GM18517 (cell line): ENCODE data around the gene GDF2.

ENCODE experiments used
- ATAC-seq: cut with Tn5 transposase; IDR thresholded peaks from one replicate; pipeline ENCODE4 v1.9.1; 2021; ENCODE audit warnings: mild to moderate bottlenecking, moderate library complexity; ENCODE audit not compliant: unreplicated experiment

GDF2 gene

DNA sequence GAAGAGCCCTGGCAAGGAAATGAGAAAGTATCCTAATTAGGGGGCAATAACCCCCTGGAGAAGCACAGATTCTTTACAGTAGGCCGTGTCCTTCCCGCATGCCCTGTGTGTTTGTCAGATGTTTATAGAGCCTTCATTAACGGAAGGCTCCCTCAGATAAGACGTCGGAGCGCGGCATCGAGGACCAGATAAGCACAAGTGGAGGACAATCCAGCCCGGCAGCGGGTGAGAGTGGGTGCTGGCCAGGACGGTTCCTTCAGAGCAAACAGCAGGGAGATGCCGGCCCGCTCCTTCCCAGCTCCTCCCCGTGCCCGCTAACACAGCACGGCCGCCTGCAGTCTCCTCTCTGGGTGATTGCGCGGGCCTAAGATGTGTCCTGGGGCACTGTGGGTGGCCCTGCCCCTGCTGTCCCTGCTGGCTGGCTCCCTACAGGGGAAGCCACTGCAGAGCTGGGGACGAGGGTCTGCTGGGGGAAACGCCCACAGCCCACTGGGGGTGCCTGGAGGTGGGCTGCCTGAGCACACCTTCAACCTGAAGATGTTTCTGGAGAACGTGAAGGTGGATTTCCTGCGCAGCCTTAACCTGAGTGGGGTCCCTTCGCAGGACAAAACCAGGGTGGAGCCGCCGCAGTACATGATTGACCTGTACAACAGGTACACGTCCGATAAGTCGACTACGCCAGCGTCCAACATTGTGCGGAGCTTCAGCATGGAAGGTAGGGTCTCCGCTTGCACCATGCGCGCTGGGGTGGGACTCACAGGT, at the start of gene GDF2:
TSS of gene GDF2 (plus strand) at position 155 of the 762 bp plus-strand sequence. CDS start at position 370, 215 bp downstream.
- no peak for ATAC-seq

DNA sequence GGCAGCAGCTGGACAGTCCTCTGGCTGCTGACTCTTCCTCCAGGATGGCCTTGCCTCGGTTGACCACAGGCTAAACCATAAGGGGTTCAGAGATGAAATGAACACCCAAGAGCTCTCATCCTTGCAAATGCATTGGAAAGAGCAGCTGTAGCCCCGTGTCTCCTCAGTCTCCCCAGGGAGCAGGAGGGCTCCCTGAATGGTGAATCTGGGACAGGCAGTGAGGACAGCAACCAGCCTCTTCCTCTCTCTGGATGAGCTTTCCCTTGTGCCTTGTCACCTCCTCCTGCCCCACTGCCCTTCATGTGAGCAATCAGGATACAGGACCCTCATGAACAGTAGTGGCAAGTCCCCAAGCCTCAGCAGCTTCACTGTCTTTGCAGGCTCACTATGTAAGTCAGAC, 46.2 kb upstream of the GDF2 start:
- no peak for ATAC-seq

DNA sequence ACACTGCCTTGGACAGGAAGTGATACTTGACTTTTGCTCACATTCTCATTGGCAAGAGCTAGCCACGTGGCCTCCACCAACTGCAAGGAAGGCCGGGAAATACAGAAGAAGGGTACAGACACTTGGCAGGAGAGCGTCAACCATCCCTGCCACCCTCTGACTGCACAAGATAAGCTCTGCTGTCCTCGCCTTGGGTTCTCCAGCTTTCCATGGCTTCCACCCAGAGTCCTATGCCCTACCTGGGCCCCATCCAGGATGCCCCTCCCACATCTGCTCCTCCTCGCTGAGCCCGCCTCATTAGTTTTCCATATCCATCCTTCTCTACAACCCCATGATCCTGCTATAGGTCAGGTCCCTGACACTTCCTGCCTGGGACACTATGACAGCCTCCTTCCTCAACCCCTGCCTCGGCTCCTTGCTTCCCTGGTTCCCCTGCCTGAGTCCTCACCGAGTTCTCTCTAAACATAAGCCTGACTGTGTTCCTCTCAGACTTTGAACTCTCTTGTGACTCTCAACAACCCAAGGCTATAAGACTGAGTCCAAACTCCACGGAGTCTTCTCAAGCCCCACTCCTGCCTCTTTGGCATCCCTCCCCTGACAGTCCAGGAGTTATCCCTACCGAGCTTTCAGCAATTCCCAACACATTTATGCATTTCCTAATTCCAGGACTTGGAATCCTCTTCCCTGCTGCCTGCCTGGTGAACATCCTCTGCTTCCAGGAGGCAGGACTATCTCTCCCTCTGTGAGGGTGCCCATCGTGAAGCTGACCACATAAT, 45.5 kb upstream of the GDF2 start:
- ATAC-seq, result no peak

DNA sequence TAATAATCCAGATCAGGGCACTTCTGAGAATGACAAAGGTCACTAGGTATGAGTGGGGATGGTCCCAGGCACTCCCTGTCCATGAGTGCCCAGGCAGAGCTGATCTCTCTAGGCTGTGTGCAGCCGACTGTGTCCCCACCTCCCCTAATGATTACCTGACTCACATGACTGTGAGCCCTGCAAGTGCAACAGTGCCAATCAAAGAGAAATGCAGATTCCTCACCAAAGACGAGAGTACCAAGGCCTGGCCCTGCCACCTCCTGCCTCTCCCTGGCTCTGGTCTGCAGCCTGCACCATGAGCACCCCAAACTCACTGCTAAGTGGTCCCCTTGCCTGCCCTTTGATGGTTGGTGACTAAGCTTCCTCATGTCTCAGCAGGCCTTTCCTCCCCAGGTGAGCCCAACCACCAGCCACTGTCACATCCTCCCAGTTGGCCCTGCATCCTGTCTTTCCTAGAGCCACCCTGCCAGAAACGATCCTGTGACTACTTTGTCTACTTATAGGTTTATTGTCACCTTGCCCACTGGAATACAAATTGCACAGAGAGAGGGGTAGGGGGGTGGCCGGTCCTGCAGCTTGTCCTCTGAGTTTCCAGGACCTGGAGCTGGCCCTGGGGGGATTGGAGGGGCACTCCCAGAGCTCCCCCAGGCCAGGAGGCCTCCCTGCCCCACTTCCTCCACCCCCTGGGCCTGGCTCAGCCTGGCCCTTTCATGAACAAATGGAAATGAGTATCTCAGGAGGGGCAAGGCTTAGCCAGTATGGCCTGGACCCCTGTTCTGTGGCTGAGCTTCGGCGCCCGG, 44.7 kb upstream of the GDF2 start:
- ATAC-seq, result no peak

DNA sequence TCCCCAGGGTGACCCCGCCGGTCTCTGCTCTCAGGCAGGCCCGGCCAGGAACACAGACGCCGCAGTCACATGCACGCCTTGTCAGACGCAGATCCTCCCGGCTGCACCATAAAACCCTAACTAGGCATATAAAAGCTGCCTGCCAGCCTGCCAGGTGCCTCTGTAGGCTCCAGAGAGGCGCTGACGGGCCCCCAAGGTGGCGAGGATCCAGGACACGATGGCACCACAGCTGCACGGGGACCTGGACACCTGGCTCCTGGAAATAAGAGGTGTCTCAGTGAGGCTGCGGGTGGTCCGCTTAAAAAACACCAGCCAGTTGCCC, 44.1 kb upstream of the GDF2 start:
- no peak for ATAC-seq

DNA sequence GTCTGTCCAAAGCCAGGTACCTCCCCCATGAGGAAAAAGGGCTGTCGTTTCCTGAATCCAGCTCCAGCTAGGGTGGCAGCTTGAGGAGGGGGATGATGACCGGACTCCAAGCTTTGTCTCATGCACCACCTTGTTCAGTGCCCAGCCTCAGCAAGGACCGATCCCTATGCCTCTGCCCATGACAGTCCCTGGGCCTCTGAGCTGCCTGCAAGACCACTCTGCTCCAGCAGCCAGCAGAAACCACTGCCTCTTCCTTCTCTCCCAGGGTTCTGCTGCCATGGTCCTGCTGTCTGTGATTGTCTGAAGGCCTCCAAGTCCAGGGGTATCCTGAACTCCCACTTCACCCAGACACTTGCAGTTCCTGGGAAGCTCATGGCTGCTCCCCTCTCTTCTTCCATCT, 43.5 kb upstream of the GDF2 start:
- no peak for ATAC-seq

DNA sequence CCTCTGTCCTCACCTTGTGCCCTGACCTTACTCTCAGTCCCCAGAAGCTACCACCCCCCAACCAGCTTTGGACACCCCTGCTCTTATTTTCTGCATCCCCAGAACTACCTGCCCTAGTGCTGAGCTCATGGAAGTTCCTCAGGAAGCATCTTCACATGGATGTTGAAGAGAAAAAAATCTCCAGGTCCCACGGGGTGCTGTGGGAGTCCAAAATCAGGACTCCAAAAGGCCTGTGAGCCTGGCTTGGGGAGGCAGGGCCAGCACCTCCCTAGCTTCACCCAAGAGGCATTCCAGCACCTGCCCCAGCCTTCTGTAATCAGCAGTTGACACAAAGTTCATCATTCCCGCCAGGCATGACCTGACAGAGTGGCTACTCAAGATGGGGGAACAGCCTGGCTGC, 43.0 kb upstream of the GDF2 start:
- no peak for ATAC-seq

DNA sequence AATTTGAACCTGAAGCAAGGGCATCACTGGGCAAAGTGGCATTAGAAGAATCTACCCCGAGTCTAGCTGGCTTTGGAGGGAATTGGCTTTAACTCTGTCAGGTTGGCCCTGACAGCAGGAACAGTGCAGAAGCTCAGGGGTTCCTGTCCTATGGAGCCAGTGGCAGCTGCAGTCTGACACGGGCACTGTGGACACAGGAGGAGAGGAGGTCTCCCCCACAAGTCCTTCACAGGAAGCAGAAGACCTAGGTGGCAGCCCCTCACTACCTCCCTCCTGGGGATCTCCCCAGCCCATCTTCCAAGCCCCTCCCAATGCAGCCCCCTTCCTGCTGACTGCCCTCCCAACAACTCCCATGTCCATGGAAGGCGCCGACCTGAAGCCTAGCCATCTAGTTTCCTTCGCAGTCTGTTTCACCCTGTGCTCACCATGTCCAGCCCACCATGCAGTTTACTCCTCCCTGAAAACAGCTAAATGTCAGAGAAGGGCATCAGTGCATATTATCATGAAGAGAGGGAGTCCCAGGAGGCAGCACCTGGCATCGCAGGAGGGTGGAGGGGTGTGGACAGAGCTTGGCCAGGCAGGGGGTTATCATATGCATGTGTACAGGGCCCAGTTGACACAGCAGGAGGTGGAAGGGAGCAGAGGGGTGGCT, 40.1 kb upstream of the GDF2 start:
- no peak for ATAC-seq

DNA sequence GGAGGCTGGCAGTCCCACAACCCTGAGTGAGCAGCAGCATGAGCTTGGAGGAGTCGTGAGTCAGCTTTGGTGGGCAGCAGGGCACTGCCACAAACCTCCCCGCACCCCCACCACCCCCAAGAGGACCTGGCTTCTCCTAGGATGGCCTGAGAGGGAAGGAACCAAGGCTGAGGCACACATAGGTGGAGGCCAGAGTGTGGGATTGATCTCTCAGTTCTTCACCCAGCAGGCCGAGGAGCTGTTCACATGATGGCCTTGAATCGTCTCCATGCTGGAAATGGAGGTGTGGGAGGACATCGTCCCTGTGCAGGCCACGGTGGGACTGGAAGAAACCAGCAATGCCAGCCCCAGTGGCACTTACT, 39.6 kb upstream of the GDF2 start:
- no peak for ATAC-seq

DNA sequence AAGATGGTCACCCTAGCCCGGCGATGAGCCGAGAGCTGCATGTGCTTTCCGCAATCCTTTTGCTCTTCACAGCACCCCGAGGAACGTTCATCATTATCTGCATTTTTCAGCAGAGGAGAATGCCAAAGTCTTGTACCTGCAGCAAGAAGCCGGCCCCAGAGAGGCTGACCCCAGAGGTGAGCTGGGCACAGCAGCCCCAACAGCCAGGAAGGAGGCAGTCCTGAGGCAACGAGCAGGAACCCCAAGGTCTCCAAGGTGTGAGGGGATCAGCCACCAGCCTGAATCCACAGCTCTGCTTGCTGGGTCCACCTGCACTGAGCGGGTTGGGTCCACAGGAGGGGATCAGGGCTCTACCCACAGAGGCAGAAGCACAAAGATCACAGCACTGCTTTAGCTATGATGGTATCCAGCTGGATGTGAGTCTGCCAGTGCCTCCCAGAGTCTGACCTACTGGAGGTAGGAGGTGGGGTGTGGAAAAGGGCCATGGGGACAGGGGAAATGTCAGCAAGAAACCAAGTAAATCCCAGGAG, 39.1 kb upstream of the GDF2 start:
- ATAC-seq, result no peak

DNA sequence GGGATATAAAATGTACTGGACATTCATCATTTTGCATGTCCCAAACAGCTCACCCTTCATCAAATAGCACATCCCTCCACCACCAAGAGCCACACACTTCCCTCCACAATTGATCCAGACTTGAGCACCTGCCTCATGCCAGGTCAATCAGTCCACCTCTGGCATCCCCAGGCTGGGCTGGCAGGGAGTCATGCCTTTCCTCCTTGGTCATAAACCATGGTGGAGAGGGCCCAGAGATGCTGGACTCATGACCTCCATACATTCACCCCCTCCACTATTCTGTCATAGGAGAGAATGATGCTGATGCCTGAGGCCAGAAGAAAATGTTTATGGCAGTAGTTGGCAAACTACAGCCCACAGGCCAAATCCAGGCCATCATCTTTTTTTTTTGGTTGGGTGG, 38.4 kb upstream of the GDF2 start:
- ATAC-seq, result no peak

DNA sequence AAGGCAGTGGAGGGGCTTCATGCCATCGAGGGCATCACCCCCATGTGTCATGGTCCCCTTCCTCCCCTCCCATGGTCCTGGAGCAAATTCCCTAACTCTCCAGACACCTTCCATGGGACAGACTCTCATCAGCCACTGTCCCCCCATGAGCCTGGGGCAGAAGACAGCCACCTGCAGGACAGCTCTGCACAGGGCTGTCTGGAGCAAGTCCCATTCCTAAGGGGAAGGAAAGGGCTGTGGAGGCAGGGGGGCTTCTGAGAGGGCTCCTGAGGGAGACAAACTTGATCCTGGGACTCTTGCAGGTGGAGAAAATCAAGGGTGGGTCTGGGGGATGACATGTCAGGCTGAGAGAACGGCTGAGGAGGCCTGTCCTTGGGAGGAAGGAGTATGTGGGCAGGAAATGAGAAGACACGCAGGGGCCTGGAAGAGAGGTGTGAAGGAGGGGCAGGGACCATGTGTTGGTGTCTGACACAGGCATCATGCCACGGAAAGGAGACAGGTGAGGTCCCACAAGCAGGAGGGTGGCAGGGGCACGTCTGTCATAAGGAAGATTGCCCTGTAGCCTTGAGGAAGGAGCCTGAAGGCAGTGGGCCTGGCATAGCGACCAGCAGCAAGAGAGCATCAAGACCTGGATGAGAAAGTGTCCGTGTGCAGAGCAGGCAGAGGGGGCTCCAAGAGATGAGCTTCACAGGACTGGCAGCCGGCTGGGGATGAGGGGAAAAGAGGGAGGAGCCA, 36.7 kb upstream of the GDF2 start:
- no peak for ATAC-seq

DNA sequence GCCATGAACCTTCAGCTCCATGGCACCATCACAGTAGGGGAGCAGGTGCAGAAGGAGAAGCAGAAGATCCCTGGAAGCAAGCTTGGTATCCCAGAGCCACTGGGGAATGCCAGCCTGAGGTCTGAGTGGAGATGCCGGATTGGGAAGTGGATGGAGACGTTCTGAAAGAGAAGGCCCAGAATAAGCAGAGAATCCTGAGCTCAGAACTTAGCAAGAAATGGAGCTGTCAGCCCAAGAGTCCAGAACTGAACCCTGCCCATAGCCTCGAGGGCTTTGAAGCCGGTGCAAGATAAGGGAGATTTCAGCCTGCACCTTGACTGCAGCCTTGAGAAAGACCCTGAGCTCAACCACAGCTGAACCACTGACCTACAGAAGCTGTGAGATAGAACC, 36.1 kb upstream of the GDF2 start:
- no peak for ATAC-seq

DNA sequence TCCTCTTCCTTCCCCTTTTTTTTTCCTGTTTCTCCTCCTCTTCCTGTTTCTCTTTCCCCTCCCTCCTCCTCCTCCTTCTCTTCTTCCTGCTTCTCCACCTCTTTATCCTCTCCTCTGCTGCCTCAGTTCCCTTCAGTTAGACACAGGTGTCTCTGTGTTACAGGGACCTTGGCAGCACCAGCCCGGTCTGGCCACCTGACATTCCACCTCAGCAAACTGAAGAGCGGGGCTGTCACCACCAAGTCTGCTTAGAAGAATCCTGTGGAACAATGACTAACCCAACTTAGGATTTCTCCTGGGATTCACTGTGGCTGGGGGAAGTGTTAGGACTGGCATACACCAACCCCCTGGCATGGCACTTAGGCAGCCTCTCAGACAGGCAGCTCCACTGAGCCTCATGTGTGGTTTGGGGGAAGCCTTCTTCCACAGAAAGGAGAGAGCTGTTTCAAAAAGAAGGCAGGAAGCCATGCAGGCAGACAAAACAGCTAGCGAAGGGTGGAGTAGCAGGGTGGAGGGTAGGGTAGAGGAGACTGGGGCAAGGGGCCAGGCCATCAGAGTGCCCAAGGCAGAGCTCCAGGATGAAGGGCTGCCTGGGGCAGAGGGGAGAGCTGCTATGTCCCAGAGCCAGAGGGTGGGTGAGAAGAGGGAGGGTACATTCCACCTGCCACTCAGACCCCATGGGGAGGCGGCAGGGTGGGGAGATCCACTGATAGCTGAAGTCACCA, 35.5 kb upstream of the GDF2 start:
- no peak for ATAC-seq

DNA sequence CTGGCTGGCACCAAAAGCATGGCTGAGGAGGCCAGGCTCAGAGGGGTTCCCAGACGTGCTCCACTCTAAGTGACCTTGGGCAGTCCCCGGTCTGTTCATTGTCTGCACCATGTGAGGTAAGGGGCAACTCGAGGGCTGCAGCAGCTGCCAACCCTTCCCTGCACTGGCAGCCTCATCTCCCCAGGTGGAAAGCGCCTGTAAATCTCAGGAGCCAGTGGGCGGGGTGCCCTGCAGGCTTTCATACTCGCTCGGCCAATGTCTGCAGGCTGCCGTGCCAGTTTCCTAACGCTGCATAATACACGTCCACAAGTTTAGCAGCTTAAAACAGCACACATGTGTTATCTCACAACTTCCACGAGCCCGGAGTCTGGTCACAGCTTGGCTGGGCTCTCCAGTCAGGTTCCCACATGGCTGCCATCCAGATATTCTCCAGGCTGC, 34.9 kb upstream of the GDF2 start:
- ATAC-seq, result no peak

DNA sequence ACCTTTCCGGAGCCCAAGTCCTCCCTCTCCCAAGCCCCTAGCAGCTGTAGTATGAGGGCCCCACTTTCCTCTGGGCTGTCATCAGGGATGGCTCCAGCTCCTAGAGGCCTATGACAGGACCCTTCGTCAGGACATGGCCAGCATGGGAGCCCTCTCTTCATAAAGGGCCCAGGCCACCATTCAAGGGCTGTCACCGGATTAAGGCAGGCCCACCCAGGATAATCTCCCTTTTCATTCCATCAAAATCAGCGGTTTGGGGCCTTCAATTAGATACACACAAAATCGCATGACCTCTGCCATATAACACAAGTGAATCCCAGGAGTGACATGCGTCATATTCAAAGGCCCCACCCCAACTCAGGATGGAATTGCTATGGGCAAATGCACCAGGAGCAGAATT, 34.4 kb upstream of the GDF2 start:
- no peak for ATAC-seq

DNA sequence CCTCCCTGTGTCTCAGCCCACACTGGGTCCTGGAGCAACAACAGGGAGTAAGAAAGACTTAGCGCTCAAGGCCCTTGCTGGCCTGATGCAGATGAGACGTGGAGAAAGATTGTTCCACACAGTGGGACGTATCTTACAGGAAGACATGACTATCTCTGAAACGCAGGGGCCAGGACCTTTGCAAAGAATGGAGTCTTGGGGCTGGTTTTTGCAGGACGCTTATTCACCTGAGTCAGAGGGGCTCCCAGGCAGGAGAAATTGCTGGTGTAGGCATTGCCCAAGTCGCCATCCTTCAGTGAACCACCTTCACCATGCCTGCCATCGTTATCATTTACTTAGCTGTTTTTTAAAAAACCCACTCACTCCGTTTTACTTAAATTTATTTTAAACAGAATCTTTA, 34.0 kb upstream of the GDF2 start:
- no peak for ATAC-seq

DNA sequence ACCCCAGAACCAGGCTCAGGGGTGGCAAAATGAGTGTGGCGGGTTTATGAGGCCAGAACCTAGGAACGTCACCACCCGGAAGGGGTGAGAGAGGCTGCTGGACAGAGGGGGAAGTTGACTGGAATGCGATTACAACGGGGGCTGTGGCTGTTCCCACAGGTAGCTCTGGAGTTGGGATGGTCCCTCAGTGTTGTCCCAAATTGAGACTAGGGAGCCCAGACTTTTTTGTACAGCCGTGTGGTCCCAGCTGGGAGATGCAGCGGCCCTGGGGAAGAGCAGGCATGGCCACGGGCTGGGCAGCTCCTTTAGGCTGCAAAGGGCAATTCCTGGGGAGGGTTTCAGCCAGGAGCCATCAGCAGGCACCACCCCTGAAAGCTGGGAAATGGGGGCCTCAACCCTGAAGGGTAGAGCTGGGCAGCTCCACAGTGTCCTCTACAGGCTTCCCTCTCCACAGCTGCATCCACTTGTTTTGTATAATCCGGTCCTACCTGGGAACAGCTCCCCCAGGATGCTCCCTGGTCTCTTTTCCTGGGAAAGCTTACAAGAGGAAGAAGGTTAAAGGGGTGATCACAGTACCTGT, 33.2 kb upstream of the GDF2 start:
- no peak for ATAC-seq

DNA sequence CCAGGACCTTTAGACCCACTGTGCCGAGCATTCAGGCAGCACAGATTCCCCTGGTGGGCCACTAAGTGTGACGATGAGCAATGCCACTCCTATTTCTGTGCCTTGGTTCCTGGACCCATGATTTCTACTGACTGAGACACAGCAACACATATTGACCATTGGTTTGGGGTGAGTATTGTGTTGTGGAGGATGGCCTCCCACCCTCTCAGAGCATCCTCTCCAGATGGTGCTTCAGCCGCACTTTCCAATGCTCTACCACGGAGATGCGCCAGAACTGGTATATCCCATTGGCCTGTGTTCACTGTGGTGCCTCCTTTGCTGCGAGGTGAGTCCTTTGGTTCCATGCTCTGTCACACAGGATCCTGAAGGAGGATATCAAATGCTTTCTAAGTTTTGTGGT, 32.3 kb upstream of the GDF2 start:
- no peak for ATAC-seq
